OCI-LY7 (cell line): ENCODE data around the gene FLACC1. TPM values are rescaled to one million over a fixed set of nuclear protein-coding genes. Genes with fewer than 3 reads are reported as not detected.

Experiments
- BruUV-seq: library from RNA; stranded (reverse); fragments of 400-500 nt; replicated peaks from 2 replicates; lab custom pipeline; 2021; lab: Mats Ljungman, UMichigan
- CTCF ChIA-PET: fragments of 300-600 bp; sonication (Branson Sonifier 250); formaldehyde crosslinking; loops from one replicate; lab custom pipeline; 2022; ENCODE audit warnings: antibody characterized with exemption; ENCODE audit not compliant: unreplicated experiment; lab: Charles Lee
- POLR2A ChIA-PET: fragments of 300-600 bp; sonication (Branson Sonifier 250); formaldehyde crosslinking; loops from one replicate; lab custom pipeline; 2022; ENCODE audit warnings: antibody characterized with exemption; lab: Charles Lee
- DNase-seq: peaks from one replicate; pipeline ENCODE4 v3.0.0-alpha.2; 2015; ENCODE audit warnings: low spot score
- H2AFZ ChIP-seq: fragments of 200-600 bp; sonication (generic), shearing (Covaris generic); 2 replicates; pipeline ENCODE4 v1.6.1; 2014; ENCODE audit warnings: mild to moderate bottlenecking, antibody characterized with exemption, low read length, moderate library complexity
- H3K27ac ChIP-seq: fragments of 200-600 bp; sonication (generic); 2 replicates; pipeline ENCODE4 v1.5.1; 2014; ENCODE audit warnings: mixed run types, low read depth, mild to moderate bottlenecking, moderate library complexity, low read length, inconsistent platforms; ENCODE audit not compliant: poor library complexity, severe bottlenecking
- H3K36me3 ChIP-seq: fragments of 200-600 bp; sonication (generic); 2 replicates; pipeline ENCODE4 v1.6.1; 2014; ENCODE audit warnings: mild to moderate bottlenecking, antibody characterized with exemption, low read length, moderate library complexity, mixed read lengths; ENCODE audit not compliant: insufficient read depth
- H3K4me1 ChIP-seq: fragments of 200-600 bp; sonication (generic); 2 replicates; pipeline ENCODE4 v1.5.1; 2014; ENCODE audit warnings: mild to moderate bottlenecking, low read length; ENCODE audit not compliant: insufficient read depth, poor library complexity, severe bottlenecking
- H3K4me2 ChIP-seq: fragments of 200-600 bp; sonication (generic); 2 replicates; pipeline ENCODE4 v1.6.1; 2014; ENCODE audit warnings: mild to moderate bottlenecking, low read length
- H3K4me3 ChIP-seq: fragments of 200-600 bp; sonication (generic); 2 replicates; pipeline ENCODE4 v1.5.1; 2014; ENCODE audit warnings: mild to moderate bottlenecking, low read depth, low read length; ENCODE audit not compliant: poor library complexity, severe bottlenecking
- H3K79me2 ChIP-seq: fragments of 200-600 bp; sonication (generic); 2 replicates; pipeline ENCODE4 v1.6.1; 2016; ENCODE audit warnings: low read depth, mild to moderate bottlenecking, low read length, moderate library complexity, mixed read lengths; ENCODE audit not compliant: insufficient read depth
- H3K9me2 ChIP-seq: fragments of 200-600 bp; sonication (generic); 2 replicates; pipeline ENCODE4 v1.6.1; 2016; ENCODE audit warnings: mild to moderate bottlenecking, low read length, mixed read lengths; ENCODE audit not compliant: insufficient read depth
- H3K9me3 ChIP-seq: fragments of 200-600 bp; sonication (generic); 2 replicates; pipeline ENCODE4 v1.6.1; 2014; ENCODE audit warnings: mild to moderate bottlenecking, mixed run types, low read length, mixed read lengths
- H4K20me1 ChIP-seq: fragments of 200-600 bp; sonication (generic); 2 replicates; pipeline ENCODE4 v1.6.1; 2014; ENCODE audit warnings: mild to moderate bottlenecking, antibody characterized with exemption, low read length, moderate library complexity, mixed read lengths; ENCODE audit not compliant: insufficient read depth
- CTCF ChIP-seq: fragments of 200-600 bp; sonication (generic); conservative IDR thresholded peaks from 2 replicates; pipeline ENCODE4 v1.5.1; 2014; ENCODE audit warnings: mild to moderate bottlenecking, antibody characterized with exemption, low read length, moderate library complexity, mixed read lengths
- EZH2phosphoT487 ChIP-seq: fragments of 200-600 bp; sonication (generic); IDR thresholded peaks from 2 replicates; pipeline ENCODE4 v1.6.1; 2018; ENCODE audit warnings: low read depth, borderline replicate concordance, mild to moderate bottlenecking, mixed run types, antibody characterized with exemption, low read length, moderate library complexity, mixed read lengths
- intact Hi-C: fragments of 100-400 bp; cut with micrococcal nuclease; formaldehyde crosslinking; loops from one replicate; pipeline ENCODE4 v1.10.0; 2022; ENCODE audit not compliant: unreplicated experiment
- total RNA-seq, 2 experiments: library from RNA; depleted of rRNA in 1 of 2; stranded (reverse); fragments of >200 nt in 1 of 2; shearing (Covaris generic) in 1 of 2; gene quantifications; 2 replicates each; pipeline ENCODE4 v1.2.3, GENCODE V29; 2014 to 2022

The FLACC1 gene
- total RNA-seq, 2 experiments from 2014 or later = 1.2 TPM; not detected in 1

- H3K9me3 ChIP-seq = no peaks in the 10 kb centered on the region
- intact Hi-C loops = no loop called here
- CTCF ChIA-PET = interaction anchor here (0.8 kb wide), 1 partner anchor 24 kb away, joined by 3 read pairs; no protein-coding TSS in a partner anchor
- no peak overlapping the region for H3K27ac ChIP-seq
- no peak overlapping the region for H3K4me2 ChIP-seq
- POLR2A ChIA-PET = interaction anchor here (0.9 to 1.8 kb wide), 3 partner anchors 13 to 101 kb away, joined by 3 to 8 read pairs (median 5); no protein-coding TSS in a partner anchor
- no TSS peak for BruUV-seq
- H3K79me2 ChIP-seq = peaks cover 24% of the 10 kb centered on the region
- H2AFZ ChIP-seq = no peak overlapping the region
- no peaks in the 10 kb centered on the region for H4K20me1 ChIP-seq
- H3K36me3 ChIP-seq = 0 out of 2 replicates have a peak, but pooled peaks cover 5% of the 10 kb centered on the region
- DNase-seq = no peak
- H3K4me3 ChIP-seq = no peak overlapping the region
- H3K4me1 ChIP-seq = peaks cover 31% of the 10 kb centered on the region
- no peaks in the 10 kb centered on the region for H3K9me2 ChIP-seq
- TF ChIP-seq EZH2phosphoT487 = no peak
- TF ChIP-seq CTCF = no peak
These were observed 101.1 kb downstream of the FLACC1 start for GRCh38 chr2:201256082-201256481.

- BruUV-seq = no TSS peak
- no peak overlapping the region for H3K27ac ChIP-seq
- ChIA-PET POLR2A (interaction anchor here (0.9 to 1.8 kb wide), 3 partner anchors 14 to 101 kb away, joined by 3 to 8 read pairs (median 5); no protein-coding TSS in a partner anchor), CTCF (interaction anchor here (0.8 kb wide), 1 partner anchor 23 kb away, joined by 3 read pairs; no protein-coding TSS in a partner anchor)
- H3K4me2 ChIP-seq = no peak overlapping the region
- H3K79me2 ChIP-seq = peaks cover 18% of the 10 kb centered on the region; the same call in 1 of the 2 replicates
- H3K4me1 ChIP-seq = peaks cover 31% of the 10 kb centered on the region
- H3K4me3 ChIP-seq = no peak overlapping the region
- no peak overlapping the region for H2AFZ ChIP-seq
- no peaks in the 10 kb centered on the region for H3K9me3 ChIP-seq
- intact Hi-C loops = no loop called here
- no peaks in the 10 kb centered on the region for H4K20me1 ChIP-seq
- TF ChIP-seq EZH2phosphoT487 (no peak), CTCF (no peak)
- no peak for DNase-seq
- H3K9me2 ChIP-seq = no peaks in the 10 kb centered on the region
- H3K36me3 ChIP-seq = peaks cover 9% of the 10 kb centered on the region
These were observed 101.6 kb downstream of the FLACC1 start for GRCh38 chr2:201255408-201256033.
